K562 (cell line): Measurements from ENCODE around the gene SAP25. TPM values are rescaled to one million over a fixed set of nuclear protein-coding genes. Genes with fewer than 3 reads are reported as not detected.
A peak's percentile ranks its signal among the peaks of the same experiment; 100 is the strongest.

Experiments used
- NR0B1 ChIP-seq: fragments of 450-650 bp; IDR thresholded peaks from one replicate; pipeline ENCODE4 v1.6.1; 2018; ENCODE audit warnings: mild to moderate bottlenecking, moderate library complexity; ENCODE audit not compliant: partially characterized antibody
- RAD21 ChIP-seq, 2 experiments: fragments of 250-450 bp in 1 of 2; fragments of 450-650 bp in 1 of 2; sonication (Bioruptor Pico) in 1 of 2; formaldehyde crosslinking in 1 of 2; IDR thresholded peaks in 1 of 2; conservative IDR thresholded peaks in 1 of 2; 2 replicates each; pipeline versions ENCODE4 v1.4.0 to v1.8.0; 2020 to 2022; ENCODE audit warnings: mild to moderate bottlenecking in 2 of 2, moderate library complexity in 1 of 2
- STAT5A ChIP-seq: IDR thresholded peaks from 2 replicates; pipeline ENCODE4 v1.6.1; 2012; ENCODE audit warnings: low read length, inconsistent platforms, borderline replicate concordance
- polyA plus RNA-seq, 8 experiments: library from polyadenylated mRNA; depleted of rRNA in 4 of 8; stranded (reverse) in 5 of 8; unstranded in 3 of 8; fragments of >200 nt; fragmentation: Nextera tagmentation in 2 of 8; fragmentation: Illumina TruSeq in 1 of 8; extraction: Ambion mirVana in 2 of 8; extraction: Trizol in 1 of 8; gene quantifications; 2 replicates each; pipeline versions ENCODE4 v1.2.1 to v1.2.3, GENCODE V29; 2011 to 2014; ENCODE audit warnings: inconsistent platforms in 1 of 8, missing spikeins in 1 of 8
- total RNA-seq, 7 experiments: library from RNA; depleted of rRNA in 6 of 7; stranded (reverse); fragments of >200 nt in 6 of 7; fragmentation: Illumina TruSeq in 2 of 7; extraction: Trizol in 2 of 7; gene quantifications; 2 replicates each; pipeline versions ENCODE4 v1.2.1 to v1.2.3, GENCODE V29; 2011 to 2021; ENCODE audit warnings: low replicate concordance in 1 of 7
- TF ChIP-seq, protein P1 (sequence below), 2 experiments: fragments of 450-650 bp in 1 of 2; sonication (generic) in 1 of 2; formaldehyde crosslinking in 1 of 2; IDR thresholded peaks; 2 replicates each; pipeline versions ENCODE4 v1.7.1 to v1.9.0; 2016 to 2022; ENCODE audit warnings: inconsistent platforms in 1 of 2, mild to moderate bottlenecking in 1 of 2, missing genetic modification reagents in 1 of 2

Gene SAP25
- total and polyA plus RNA-seq, 9 of the 15 experiments (the other 6 are each of a cell fraction or from before 2014, with no cell fraction given), result 0.13 to 5.3 (median 0.78) TPM; not detected in 1

DNA sequence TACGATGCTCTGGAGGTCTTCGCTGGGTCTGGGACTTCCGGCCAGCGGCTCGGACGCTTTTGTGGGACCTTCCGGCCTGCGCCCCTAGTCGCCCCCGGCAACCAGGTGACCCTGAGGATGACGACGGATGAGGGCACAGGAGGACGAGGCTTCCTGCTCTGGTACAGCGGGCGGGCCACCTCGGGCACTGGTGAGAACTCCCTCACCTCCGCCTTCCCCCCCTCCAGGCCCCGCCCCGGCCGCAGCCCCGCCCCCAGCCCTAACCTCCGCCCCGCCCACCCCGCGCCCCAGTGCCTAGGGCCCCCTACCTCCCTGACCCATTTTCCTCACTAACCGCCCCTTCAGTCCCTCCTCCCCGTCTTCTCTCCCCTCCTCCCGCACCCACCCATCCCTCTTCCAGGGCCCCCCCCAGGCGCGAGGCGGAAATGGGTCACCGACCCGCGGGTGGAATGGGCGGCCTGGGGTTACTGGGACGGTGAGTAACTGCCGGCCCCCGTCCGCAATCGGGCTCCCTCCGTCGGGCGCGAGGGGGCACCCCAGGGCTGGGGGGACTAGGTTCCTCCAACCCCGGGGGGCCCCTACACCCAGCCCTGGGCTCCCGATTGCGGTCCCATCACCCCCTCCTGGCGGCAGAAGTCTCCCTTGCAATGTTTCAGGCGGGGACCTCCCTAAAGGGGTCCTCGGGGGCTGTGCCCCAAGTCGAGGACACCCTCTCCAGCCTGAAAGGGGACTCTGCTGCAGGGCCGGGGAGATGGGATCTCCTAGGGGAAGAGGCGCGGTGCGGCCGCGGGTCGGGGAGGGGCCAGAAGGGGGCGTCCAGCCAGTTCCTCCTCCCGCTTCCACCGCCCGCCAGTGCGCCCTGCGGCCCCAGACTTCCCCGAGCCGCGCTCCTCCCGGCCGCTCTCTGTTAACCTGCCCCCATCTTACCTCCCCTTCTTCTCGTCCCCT is 30.6 kb upstream of the SAP25 start (continued):
- TF ChIP-seq, protein P1, sequence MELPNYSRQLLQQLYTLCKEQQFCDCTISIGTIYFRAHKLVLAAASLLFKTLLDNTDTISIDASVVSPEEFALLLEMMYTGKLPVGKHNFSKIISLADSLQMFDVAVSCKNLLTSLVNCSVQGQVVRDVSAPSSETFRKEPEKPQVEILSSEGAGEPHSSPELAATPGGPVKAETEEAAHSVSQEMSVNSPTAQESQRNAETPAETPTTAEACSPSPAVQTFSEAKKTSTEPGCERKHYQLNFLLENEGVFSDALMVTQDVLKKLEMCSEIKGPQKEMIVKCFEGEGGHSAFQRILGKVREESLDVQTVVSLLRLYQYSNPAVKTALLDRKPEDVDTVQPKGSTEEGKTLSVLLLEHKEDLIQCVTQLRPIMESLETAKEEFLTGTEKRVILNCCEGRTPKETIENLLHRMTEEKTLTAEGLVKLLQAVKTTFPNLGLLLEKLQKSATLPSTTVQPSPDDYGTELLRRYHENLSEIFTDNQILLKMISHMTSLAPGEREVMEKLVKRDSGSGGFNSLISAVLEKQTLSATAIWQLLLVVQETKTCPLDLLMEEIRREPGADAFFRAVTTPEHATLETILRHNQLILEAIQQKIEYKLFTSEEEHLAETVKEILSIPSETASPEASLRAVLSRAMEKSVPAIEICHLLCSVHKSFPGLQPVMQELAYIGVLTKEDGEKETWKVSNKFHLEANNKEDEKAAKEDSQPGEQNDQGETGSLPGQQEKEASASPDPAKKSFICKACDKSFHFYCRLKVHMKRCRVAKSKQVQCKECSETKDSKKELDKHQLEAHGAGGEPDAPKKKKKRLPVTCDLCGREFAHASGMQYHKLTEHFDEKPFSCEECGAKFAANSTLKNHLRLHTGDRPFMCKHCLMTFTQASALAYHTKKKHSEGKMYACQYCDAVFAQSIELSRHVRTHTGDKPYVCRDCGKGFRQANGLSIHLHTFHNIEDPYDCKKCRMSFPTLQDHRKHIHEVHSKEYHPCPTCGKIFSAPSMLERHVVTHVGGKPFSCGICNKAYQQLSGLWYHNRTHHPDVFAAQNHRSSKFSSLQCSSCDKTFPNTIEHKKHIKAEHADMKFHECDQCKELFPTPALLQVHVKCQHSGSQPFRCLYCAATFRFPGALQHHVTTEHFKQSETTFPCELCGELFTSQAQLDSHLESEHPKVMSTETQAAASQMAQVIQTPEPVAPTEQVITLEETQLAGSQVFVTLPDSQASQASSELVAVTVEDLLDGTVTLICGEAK (IDR thresholded peaks at IDR 0.05), result peak; percentile 62; the same call in 1 of the 2 replicates
- TF ChIP-seq, protein P1 (CRISPR knock-in tag; IDR thresholded peaks at IDR 0.05), result no peak
- TF ChIP-seq NR0B1 (no peak), STAT5A (no peak; the same call in 1 of the 2 replicates), RAD21 (CRISPR knock-in tag; conservative IDR thresholded peaks at IDR 0.05 in 1 of 2, IDR thresholded peaks at IDR 0.05 in 1 of 2) (peak; percentile 65)
